H1 (cell line): ENCODE data around the gene PAXX.

Experiments
- BACH1 ChIP-seq: IDR thresholded peaks from 2 replicates; pipeline ENCODE4 v1.6.1; 2012; ENCODE audit warnings: low read length, improper control_type of control experiment
- CBX8 ChIP-seq: fragments of 300-800, 300-1000 bp; sonication (generic); IDR thresholded peaks from 2 replicates; pipeline ENCODE4 v1.7.1; 2016; ENCODE audit warnings: low read depth, low read length, borderline replicate concordance
- EZH2 ChIP-seq: fragments of 200-600 bp; sonication (generic); IDR thresholded peaks from 2 replicates; pipeline ENCODE4 v1.7.1; 2012; ENCODE audit warnings: low read depth, mild to moderate bottlenecking, moderate library complexity, low read length, inconsistent platforms; ENCODE audit not compliant: severe bottlenecking
- GTF2F1 ChIP-seq: IDR thresholded peaks from 2 replicates; pipeline ENCODE4 v1.6.1; 2012; ENCODE audit warnings: low read depth, low read length, improper control_type of control experiment, borderline replicate concordance
- HDAC6 ChIP-seq: IDR thresholded peaks from one replicate; pipeline ENCODE4 v1.7.1; 2012; ENCODE audit warnings: low read depth, mild to moderate bottlenecking, inconsistent platforms, low read length, moderate library complexity
- JUND ChIP-seq: IDR thresholded peaks from 2 replicates; pipeline ENCODE4 v1.6.1; 2011; ENCODE audit warnings: mild to moderate bottlenecking, improper control_type of control experiment, low read length
- KDM1A ChIP-seq: fragments of 200-600, 300-600 bp; sonication (generic); IDR thresholded peaks from 2 replicates; pipeline ENCODE4 v1.7.1; 2016; ENCODE audit warnings: mild to moderate bottlenecking, low read length, borderline replicate concordance
- POLR2AphosphoS5 ChIP-seq: IDR thresholded peaks from 2 replicates; pipeline ENCODE4 v1.6.1; 2011; ENCODE audit warnings: low read depth, low read length
- RNF2 ChIP-seq: fragments of 200-900, 300-1000 bp; sonication (generic); IDR thresholded peaks from 2 replicates; pipeline ENCODE4 v1.7.1; 2016; ENCODE audit warnings: borderline replicate concordance, low read depth, mild to moderate bottlenecking, antibody characterized with exemption, low read length; ENCODE audit not compliant: poor library complexity, severe bottlenecking; ENCODE audit errors: missing control alignments
- SP2 ChIP-seq: IDR thresholded peaks from 2 replicates; pipeline ENCODE4 v1.6.1; 2012; ENCODE audit warnings: mild to moderate bottlenecking, low read length, inconsistent platforms
- SRF ChIP-seq: IDR thresholded peaks from 2 replicates; pipeline ENCODE4 v1.6.1; 2011; ENCODE audit warnings: mild to moderate bottlenecking, low read depth, low read length, moderate library complexity
- TAF7 ChIP-seq: optimal IDR thresholded peaks from 2 replicates; pipeline ENCODE3; 2011; ENCODE audit warnings: low read depth, mild to moderate bottlenecking, inconsistent platforms, low read length, moderate library complexity, borderline replicate concordance
- TF ChIP-seq, protein P1 (sequence below), 3 experiments: IDR thresholded peaks; 1 replicate in 2 of 3; 2 replicates in 1 of 3; pipeline versions ENCODE4 v1.5.1 to v1.6.1; 2011; ENCODE audit warnings: low read length in 3 of 3, mild to moderate bottlenecking in 3 of 3, inconsistent platforms in 2 of 3, low read depth in 1 of 3, moderate library complexity in 1 of 3; ENCODE audit not compliant: insufficient read depth in 1 of 3; ENCODE audit errors: control extremely low read depth in 1 of 3

DNA sequence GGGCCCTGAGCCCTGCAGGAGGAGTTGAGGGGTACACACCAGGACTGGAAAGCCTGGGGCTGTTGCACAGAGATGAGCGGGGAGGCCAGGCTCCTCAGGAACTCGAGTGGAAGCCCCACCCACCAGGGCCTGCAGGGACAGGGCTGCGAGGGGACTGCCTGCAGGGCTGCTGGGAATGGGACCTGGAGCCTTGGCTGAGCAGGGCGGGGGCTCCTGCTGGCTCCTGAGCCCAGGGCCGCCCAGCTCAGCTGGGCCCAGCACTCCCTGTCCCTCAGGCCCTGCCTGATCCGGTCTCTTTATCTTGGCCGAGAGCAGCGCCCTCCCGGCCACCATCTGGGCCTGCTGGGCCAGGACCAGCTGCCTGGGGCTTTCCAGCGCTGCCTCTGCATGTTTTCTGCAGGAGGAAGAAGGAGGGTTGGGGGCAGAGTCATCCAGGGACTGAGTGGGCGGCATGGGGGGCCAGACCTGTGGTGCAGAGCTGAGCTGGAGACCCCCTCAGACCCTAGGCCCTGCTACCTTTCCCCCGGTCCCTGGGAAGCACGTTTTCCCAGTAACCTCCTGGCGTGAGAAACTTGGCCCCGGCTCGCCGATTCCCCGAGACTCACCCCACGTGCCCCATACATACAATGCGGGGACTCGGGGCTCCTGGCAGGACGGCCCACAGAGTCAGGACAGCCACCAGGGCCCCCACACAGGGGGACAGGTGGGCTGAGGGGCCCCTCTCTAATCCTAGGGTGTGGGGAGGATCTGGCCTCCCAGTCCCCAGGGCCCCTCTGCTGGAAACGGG is 30.8 kb upstream of the PAXX start:
- TF ChIP-seq, protein P1, sequence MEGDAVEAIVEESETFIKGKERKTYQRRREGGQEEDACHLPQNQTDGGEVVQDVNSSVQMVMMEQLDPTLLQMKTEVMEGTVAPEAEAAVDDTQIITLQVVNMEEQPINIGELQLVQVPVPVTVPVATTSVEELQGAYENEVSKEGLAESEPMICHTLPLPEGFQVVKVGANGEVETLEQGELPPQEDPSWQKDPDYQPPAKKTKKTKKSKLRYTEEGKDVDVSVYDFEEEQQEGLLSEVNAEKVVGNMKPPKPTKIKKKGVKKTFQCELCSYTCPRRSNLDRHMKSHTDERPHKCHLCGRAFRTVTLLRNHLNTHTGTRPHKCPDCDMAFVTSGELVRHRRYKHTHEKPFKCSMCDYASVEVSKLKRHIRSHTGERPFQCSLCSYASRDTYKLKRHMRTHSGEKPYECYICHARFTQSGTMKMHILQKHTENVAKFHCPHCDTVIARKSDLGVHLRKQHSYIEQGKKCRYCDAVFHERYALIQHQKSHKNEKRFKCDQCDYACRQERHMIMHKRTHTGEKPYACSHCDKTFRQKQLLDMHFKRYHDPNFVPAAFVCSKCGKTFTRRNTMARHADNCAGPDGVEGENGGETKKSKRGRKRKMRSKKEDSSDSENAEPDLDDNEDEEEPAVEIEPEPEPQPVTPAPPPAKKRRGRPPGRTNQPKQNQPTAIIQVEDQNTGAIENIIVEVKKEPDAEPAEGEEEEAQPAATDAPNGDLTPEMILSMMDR (IDR thresholded peaks at IDR 0.05; ENCODE audit: control extremely low read depth in 1 of 3, insufficient read depth in 1 of 3, low read depth in 1 of 3, low read length in 3 of 3) = no peak
- TF ChIP-seq POLR2AphosphoS5 = no peak
- TF ChIP-seq SRF = no peak
- no peak for TF ChIP-seq HDAC6
- TF ChIP-seq JUND = no peak
- no peak for TF ChIP-seq CBX8
- no peak for TF ChIP-seq KDM1A
- TF ChIP-seq TAF7 = no peak
- no peak for TF ChIP-seq GTF2F1
- no peak for TF ChIP-seq EZH2
- TF ChIP-seq RNF2 = no peak
- no peak for TF ChIP-seq SP2
- TF ChIP-seq BACH1 = no peak
